ENCODE data around the gene ATP2B3.

ATP2B3 gene

DNA sequence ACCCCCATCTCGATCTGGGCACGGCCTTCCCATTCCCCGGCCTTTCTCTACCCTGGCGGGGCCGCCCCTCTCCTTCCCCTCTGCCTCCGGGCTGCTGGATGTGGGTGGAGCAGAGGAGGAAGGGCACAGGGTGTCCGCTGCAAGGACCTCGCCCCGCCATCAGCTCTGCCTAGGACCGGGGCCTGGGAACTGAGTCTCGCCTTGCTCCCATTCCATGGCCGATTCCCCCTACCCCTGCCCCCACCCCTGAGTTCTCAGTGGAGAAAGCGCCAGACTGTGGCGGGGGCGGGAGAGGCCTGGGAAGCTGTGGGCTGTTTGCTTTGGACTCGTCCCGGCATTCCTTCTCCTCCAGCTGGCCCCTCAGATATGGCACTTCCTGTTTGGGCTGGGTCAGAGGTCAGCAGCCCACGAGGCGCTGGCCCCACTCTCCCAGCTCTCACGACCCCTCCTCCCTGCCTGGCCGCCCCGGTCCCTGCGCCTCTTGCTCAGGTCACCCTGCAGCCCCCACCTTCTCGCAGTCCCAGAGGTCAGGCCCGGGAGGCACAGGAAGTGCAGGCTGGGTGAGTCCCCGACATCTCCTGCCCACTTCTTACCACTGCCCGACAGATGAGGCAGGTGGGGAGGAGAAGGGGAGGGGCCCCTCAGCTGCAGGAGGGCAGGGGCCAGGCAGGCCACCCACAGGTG, 29.1 kb upstream of the ATP2B3 start:
- DNase-seq (ENCODE audit: low spot score) = no peak

DNA sequence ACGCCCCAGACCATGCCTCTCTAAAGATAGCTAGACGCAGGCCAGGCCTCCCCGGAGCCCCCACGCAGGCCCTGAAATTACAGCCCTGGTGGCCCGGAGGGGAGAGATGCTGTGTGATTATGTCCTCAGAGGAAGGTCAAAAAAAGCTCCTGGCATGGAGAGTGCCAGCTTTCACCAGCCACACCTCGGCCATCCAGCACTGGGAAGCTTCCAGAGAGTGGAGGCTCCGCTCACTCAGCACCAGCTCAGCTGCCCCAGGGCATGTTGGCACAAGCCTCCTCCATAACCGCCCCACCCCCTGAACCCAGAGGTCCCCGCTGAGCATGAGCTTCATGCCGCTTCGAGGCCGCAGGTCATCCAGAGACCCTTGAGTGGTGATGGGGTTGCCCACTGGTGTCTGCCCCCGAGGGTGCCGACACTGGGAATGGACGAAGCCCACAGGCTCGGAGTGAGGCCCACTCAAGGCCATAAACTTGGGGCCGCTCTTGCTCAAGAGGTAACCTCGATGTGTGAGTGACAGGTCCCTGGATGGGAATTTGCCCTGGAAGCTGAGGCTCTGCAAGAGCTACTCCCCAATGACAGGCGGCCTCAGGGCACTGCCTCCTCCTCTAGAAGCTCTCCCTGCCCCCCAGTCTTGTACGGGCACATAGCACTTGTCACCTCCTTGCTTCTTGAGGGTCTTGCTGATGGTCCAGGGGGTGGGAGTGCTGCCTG, 27.1 kb upstream of the ATP2B3 start:
- no peak for DNase-seq (ENCODE audit: low spot score)

DNA sequence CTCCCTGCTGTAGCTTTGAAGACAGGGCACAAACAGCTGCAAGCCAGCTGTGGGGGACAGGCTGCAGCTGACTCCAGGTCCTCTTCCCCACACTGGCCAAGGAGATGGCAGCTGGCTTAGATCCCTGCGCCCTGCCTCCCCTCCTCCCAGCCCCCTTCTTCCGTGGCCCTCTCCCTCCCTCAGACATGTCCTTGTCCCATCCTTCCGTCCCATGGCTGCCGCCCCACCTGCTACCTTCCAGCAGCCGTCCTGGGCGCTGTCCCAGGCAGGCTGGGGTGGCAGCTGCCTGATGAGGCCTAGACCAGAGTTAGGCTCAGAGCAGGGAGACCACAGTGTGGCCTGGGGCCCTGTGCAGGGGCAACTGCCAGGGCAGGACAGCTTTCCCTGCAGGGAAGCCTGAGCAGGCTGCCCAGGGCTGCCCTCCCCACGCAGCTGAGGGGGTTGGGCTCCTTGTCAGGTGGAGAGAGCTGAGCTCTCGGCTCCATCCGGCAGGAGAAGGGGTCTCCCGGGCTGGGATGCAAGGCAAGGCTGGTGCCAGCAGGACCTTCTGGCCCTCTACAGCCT, 26.0 kb upstream of the ATP2B3 start:
- DNase-seq (ENCODE audit: low spot score) = no peak

DNA sequence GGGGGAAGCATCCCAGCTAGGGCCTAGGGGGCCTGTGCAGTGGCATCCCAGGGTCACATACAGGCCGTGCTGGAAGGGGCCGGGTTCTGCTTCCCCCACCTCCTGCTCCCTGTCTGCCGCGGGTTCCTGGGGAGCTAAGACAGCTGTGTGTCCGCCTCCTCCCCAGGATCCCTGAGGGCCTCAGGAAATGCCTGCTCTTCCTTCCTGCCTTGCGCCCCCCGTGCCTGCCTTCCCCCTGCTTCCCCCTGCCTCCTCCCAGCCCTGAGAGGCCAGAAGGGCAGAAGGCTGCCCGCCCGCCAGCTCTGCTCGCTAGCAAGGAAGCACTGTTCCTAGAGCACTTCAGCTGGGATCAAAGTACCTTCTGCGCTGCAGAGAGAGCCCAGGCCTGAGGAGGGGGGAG, 25.5 kb upstream of the ATP2B3 start:
- DNase-seq (ENCODE audit: low spot score) = no peak

DNA sequence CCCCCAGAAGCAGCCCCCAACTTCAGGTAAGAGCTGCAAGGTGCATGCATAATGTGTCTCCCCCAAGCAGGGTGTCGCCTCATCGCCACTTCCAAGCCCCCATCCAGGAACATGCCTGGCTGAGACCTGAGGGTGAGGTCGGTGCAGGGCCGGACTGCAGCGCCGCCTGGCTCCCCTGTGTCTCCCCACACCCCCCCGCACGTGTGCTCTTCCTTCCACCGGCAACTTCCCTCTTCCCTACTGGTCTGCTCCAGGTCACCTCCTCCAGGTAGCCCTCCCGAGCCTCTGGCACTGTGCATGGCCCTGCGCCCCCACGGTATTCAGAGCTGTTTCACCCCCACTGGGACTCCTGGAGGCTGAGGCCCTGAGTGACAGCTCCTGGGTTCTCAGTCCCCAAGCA, 24.9 kb upstream of the ATP2B3 start:
- no peak for DNase-seq (ENCODE audit: low spot score)

DNA sequence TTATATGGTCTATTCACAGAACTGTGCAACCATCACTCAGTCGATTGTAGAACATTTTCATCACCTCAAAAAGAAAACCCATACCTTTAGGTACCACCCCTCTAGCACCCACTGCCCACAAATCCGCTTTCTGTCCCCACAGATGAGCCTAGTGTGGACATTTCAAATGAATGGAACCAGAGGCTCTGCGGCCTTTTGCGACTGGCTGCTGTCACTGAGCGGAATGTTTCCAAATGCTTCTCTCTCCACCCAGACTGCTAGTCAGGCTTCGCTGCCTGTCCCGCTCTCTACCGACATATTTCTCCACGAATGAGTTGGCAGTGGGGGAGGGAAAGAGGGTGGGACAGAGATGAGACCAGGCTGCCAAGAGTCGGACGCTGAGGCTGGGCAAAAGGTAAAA, 24.4 kb upstream of the ATP2B3 start:
- DNase-seq (ENCODE audit: low spot score) = no peak

DNA sequence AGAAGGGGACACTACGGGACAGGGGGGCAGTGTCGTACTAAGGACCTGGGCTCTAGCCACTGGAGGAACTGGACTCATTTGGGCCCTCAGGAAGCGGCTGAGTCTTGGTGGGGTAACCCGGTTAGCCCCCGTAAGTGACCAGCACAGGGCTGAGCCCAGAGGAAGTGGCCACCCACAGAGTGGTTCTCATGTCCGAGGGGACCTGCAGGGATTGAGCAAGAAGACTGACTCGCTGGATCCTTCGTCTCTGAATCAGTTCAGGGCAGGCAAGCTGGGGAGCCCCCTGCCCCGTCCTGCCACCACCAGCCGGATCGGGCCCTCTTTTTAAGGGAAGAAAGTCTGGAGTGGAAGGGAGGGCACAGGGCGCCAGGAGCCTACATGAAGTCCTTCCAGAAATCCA, 23.4 kb upstream of the ATP2B3 start:
- no peak for DNase-seq (ENCODE audit: low spot score)

DNA sequence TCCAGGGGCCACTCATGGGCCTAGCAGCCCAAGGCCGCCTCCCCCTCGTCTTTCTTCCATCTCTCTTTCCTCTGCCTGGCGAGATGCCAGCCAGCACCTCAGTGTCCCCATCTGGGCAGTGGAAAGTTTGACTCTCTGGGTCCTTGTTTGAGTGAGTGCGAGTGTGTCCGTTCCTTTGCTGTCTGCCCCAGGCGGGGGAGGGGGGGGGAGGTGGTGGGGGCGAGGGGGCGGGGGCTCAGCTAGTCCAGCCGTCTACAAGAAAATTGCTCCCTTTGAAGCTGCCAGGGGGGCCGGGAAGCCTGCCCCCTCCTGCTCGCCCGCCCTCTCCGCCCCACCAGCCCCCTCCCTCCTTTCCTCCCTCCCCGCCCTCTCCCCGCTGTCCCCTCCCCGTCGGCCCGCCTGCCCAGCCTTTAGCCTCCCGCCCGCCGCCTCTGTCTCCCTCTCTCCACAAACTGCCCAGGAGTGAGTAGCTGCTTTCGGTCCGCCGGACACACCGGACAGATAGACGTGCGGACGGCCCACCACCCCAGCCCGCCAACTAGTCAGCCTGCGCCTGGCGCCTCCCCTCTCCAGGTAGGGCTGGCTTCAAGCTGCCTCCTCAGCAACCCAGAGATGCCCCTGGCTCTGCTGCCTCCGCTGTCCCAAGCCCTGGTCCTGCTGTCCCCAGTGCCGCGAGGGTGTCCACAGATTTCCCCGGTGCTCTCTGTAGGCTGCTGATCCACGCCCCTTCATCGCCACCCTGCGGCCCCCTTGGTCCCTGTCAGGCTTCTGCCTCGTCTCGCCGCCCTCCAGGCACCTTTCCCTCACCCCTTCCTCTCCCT, 22.7 kb upstream of the ATP2B3 start, which contains the start of gene BGN:
BGN (plus strand) TSS at position 440 of the 821 bp plus-strand sequence. CDS start 9,652 bp downstream, outside the sequence.
- peak; percentile 39 for DNase-seq (ENCODE audit: low spot score)

DNA sequence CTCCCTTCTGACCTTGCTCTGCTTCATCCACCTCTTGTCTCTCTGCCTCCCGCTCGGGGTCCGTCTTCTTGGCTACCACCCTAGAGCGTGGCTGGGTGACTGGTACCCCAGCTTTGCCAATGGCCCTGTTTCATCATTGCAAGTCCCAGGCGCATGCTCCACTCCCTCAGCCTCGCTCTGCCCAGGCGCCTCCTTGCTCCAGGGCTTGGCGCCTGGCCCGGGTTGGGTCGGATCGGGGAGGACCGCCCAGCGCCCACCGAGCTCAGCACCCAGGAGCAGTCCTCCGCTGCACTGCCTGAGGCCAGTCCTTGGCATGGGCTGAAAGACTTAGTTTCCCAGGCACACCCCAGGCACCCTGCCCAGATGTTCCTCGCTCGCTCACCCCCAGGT, 22.1 kb upstream of the ATP2B3 start:
- DNase-seq (ENCODE audit: low spot score) = peak; percentile 45

DNA sequence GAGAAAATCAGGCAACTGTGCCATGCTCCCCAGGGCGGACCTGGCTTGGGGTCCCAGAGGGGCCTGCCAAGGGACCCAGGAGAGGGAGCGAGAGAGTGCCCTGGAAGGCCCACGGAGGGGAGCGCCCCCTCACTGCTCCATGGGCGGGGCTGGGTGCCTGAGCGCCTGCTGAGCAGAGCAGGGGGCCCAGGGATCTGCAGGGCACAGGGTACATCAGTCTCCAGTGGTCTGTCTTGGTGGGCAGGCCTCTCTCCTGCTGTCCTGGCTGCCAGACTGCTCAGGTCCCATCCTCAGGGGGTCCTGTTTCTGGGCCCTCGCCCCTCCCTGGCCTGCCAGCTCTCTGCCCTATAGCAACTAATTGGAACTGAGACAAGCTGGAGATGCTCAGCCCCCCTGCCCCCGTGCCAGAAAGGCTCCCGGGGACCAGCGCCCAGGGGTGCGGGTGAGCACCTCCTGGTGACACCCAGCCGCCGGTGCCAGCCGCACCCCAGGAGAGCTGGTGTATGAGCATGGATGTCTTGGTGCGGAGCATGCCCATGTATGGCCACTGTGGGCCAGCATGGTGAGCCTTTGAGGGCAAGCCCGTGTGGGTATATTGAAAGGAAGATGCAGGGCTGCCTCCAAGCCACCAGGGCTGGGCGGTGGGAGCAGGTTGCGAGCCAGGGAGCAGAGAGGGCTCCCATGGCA, 21.4 kb upstream of the ATP2B3 start:
- no peak for DNase-seq (ENCODE audit: low spot score)

DNA sequence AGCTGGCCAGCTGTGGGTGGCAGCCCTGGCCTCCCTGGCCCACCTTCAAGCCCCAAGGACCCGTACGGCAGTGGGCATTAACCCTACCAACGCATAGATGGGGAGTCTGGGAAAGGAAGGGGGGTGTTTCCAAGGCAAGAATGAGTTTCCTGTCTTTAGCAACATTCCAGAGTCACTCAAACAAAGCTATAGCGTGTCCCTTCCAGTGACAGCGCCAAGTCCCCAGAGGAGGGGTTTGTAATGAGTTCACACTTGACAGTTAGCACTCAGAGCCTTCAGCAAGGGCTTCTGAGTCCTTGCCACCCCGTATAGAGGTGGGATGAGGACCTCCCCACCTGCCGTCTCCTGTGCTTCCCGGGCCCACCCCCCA, 20.9 kb upstream of the ATP2B3 start:
- no peak for DNase-seq (ENCODE audit: low spot score)

DNA sequence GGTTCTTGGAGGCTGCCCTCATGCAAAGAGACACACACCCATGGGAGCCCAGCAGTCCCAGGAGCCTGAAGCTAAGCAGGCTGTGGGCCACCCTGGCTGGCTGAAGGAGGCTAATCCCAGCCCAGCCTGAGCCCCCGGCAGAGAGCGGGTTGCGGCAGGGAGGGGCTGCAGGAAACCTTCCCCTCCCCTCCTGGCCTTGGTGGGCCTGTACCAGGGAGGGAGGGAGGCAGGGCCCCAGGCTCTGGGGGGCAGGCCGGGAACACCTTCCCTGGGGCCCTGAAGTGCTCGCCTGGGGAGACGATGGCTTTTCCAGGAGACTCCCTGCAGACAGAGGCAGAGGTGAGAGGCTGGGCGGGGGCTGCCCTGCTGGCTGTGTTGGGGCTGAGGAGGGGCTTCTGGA, 19.0 kb upstream of the ATP2B3 start:
- no peak for DNase-seq (ENCODE audit: low spot score)

DNA sequence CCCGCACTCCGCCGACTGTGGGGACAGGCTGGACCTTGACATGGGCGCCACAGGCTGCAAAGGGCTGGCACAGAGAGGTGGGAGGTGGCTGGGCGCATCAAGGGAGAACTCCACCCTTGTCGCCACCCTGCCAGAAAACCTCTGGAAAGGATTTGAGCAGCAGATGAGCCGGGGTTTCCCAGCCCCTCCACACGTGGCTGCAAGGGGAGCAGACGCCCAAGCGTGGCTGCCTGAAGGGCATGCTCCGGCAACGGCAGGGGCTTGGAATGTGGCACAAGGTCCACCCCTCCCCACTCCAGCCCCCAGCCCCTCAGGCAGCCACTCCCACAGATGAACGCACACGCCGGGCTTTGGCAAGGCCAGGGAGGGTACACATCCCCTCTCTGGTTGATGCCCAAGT, 18.1 kb upstream of the ATP2B3 start:
- no peak for DNase-seq (ENCODE audit: low spot score)

DNA sequence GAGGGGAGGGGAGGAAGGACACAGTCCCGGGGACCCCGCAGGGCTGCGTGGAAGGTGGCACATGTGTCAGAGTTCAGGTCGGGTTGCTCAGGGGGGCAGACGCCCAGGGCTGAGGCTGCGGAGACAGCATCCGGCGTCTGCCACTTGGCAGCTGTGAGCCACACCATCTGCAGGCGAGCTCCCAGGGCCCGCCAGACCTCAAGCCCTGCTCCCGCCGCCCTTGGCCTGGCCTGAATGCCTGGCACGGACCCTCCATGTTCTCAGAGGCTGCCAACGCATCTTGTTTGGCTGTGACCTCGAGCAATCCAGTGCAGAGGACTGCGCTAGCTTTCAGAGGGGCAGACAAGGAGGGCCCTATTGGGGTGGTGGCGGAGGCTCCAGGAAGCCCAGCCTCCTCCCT, 17.6 kb upstream of the ATP2B3 start:
- DNase-seq (ENCODE audit: low spot score) = peak; percentile 81

DNA sequence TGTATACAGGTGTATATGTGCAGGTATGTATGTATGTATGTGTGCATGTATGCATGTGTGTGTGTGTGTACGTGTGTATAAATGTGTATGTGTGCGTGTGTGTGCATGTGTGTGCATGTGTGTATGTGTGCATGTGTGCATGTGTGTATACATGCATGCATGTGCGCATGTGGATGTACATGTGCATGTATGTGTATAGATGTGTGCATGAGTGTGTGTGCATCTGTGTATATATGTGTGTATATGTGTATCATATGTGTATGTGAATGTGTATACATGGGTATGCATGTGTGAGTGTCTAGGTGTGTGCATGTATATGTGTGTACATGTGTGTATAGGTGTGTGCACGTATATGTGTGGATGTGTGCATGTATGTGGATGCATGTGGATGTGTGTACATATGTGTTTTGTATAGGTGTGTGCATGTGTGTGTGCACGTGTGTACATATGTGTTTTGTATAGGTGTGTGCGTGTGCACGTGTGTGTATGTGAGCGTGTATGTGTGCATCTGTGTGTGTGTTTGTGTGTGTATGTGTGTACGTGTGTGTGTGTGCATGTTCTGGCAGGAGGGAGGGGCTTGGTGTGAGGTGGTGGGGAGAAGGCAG, 16.7 kb upstream of the ATP2B3 start:
- no peak for DNase-seq (ENCODE audit: low spot score)

DNA sequence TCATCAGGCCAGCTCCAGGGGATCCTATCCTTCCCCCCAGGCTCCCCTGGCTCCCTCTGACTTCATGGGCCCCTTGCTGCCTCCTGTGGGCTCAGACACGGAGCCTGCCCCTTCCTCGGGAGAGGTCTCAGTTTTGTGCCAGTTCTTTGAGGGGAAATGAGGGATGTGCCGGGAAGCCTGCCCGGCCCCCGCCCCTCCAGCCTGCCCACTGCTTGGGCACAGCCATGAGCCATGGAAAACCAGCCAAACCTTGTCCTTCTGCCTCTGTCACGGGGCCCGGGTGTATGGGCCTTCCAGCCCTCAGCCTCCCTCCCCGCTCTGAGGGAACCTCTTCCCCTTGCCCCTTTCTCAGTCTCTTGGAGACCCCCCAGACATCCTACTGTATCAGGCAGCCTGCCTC, 15.9 kb upstream of the ATP2B3 start:
- DNase-seq (ENCODE audit: low spot score) = peak; percentile 36

DNA sequence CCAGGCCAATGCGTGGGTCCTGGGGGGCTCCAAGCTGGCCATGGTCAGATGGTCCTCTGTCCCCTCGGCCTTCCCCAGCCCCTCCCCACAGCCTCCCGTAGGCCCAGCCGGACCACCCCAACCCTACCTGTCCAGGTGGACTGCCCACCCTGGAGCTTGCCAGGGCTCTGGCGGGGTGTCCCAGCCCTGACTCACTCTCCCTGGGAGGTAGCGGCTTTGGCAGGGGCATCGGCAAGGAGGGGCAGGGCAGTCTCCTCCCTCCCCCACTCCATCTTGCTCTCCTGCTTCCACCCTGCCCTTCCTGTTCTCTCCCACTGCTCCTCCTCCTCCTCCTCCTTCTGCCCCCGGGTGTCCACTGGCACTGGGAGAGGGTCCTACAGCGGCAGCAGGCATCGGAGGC, 15.3 kb upstream of the ATP2B3 start:
- DNase-seq (ENCODE audit: low spot score) = no peak

DNA sequence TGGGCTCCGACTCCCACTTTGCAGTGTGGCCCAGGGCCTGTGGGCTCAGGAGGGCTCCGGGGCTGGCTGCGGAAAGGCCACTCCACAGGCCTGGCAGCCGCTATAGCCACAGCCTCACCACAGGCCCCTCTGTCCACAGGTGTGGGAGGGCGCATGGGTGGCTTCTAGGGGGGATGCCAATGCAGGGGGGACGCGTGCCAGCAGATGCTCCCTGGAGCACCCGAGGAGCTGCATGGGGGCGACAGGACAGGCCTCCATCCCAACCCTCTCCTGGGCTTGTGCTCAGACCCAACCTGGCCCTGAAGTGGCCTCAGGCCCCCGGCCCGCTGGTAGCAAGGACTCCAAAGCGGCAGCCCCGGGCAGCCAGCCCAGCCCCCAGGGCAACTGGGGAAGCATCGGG, 14.6 kb upstream of the ATP2B3 start:
- no peak for DNase-seq (ENCODE audit: low spot score)

DNA sequence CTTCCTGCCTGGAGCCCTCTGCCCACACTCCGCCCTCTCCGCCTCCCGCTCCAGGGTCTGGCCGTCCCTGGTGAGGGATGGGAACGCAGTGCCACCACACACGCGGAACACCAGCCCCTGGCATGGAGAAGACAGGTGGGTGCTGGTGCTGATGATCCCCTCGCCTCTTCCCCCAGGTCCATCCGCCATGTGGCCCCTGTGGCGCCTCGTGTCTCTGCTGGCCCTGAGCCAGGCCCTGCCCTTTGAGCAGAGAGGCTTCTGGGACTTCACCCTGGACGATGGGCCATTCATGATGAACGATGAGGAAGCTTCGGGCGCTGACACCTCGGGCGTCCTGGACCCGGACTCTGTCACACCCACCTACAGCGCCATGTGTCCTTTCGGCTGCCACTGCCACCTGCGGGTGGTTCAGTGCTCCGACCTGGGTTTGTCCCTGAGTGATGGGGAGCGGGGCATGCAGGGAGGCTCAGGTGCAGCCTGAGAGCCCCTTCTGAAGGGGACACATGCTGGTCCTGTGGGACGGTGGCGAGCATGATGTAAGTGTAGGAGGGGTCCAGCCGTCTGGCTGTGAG, 12.9 kb upstream of the ATP2B3 start:
- no peak for DNase-seq (ENCODE audit: low spot score)

DNA sequence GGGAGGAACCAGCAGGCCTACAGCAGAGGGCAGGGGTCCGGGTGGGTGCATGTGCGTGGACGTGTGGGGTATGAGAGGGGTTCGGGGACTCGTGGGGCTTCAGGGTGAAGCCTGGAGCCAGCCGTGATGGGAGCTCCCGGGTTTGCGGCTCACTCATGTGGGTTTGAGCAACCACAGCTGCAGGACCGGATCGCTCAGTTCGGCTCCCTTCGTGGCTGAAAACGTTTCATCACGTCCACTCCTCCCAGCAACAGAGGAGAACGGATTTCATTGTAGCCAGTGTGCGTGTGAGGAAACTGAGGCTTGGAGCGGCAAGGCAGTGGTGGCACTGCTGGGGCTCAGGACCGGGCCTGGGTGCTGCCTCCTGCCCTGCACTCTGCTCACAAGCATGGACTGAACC, 12.1 kb upstream of the ATP2B3 start:
- no peak for DNase-seq (ENCODE audit: low spot score)

DNA sequence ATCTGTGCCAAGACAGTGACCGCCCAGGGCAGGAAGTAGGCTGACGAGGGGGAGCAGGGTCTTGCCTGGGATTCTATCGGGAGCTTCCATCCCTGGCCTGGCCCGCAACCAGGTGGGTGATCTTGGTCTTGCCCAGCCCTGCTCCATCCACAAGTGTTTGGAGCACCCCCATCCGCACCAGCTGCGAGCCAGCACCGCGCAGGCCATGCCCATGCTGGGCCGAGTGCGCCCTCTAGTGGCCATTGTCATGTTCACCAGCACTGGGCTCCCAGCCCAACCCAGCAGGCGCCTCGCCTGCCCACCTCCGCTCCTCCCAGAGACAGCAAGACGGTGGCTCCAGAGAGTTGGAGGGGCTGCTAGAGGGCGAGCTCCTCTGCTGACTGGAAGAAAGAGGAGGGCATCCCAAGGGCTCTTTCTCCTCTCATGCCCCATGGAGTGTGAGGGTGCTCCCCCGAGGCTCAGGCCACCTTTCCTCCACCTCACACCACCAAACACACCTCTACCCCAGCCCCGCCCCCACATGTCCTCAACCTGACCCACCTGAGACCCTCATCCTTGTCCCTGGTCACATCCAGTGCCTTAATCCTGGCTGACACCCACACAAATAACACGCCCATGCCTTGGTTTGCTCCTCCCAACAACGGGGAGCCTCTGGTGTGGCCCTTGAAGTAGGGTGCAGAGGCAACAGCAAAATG, 9.8 kb upstream of the ATP2B3 start:
- peak; percentile 86 for DNase-seq (ENCODE audit: low spot score)

All from Ammon's horn (tissue), 1 donor.